Keratinocyte (primary cell): Measurements from ENCODE around the gene NOP58. TPM values are rescaled to one million over a fixed set of nuclear protein-coding genes. Genes with fewer than 3 reads are reported as not detected.
"Not testable (repeated sequence)": the region's sequence is repeated elsewhere in the genome, so short reads cannot be mapped to it uniquely, and the experiment has no call there.

ENCODE experiments used
- DNase-seq: peaks from one replicate; pipeline ENCODE4 v3.0.0-alpha.2; 2011; ENCODE audit warnings: low read depth, missing footprints, low spot score
- FAIRE-seq: peaks from 2 replicates; lab custom pipeline; 2011; peaks lifted over from hg19 to GRCh38; lab: Jason Lieb, UNC
- H2AFZ ChIP-seq: 2 replicates; pipeline ENCODE4 v1.6.0; 2012; ENCODE audit warnings: low read length, control low read depth, inconsistent platforms; ENCODE audit not compliant: control insufficient read depth
- H3K27ac ChIP-seq: 2 replicates; pipeline ENCODE4 v1.5.1; 2011; ENCODE audit warnings: low read length; ENCODE audit not compliant: control insufficient read depth, insufficient read depth
- H3K27me3 ChIP-seq: 3 replicates; pipeline ENCODE4 v1.6.0; 2011; ENCODE audit warnings: low read length; ENCODE audit not compliant: control insufficient read depth, insufficient read depth; ENCODE audit errors: extremely low read depth
- H3K36me3 ChIP-seq, 2 experiments: 2 replicates in 1 of 2; 3 replicates in 1 of 2; pipeline ENCODE4 v1.5.1; 2011; ENCODE audit warnings: low read length in 2 of 2, mild to moderate bottlenecking in 1 of 2; ENCODE audit not compliant: control insufficient read depth in 2 of 2, insufficient read depth in 2 of 2; ENCODE audit errors: extremely low read depth in 1 of 2
- H3K4me1 ChIP-seq: 3 replicates; pipeline ENCODE4 v1.5.1; 2011; ENCODE audit warnings: low read length; ENCODE audit not compliant: control insufficient read depth, insufficient read depth; ENCODE audit errors: extremely low read depth
- H3K4me2 ChIP-seq: 3 replicates; pipeline ENCODE4 v1.6.0; 2011; ENCODE audit warnings: low read depth, low read length; ENCODE audit not compliant: control insufficient read depth, insufficient read depth; ENCODE audit errors: extremely low read depth
- H3K4me3 ChIP-seq, 3 experiments: fragments of 200-600 bp in 1 of 3; sonication (generic) in 1 of 3; 2 replicates in 2 of 3; 3 replicates in 1 of 3; pipeline ENCODE4 v1.5.1; 2011 to 2016; ENCODE audit warnings: low read length in 3 of 3, mild to moderate bottlenecking in 3 of 3, control low read depth in 2 of 3, inconsistent platforms in 1 of 3, low read depth in 1 of 3, mixed read lengths in 1 of 3, mixed run types in 1 of 3, moderate library complexity in 1 of 3; ENCODE audit not compliant: control insufficient read depth in 2 of 3, insufficient read depth in 2 of 3; ENCODE audit errors: extremely low read depth in 1 of 3
- H3K79me2 ChIP-seq: 2 replicates; pipeline ENCODE4 v1.6.0; 2012; ENCODE audit warnings: low read length; ENCODE audit not compliant: control insufficient read depth, insufficient read depth
- H3K9ac ChIP-seq: 3 replicates; pipeline ENCODE4 v1.6.0; 2011; ENCODE audit warnings: low read length; ENCODE audit not compliant: control insufficient read depth, insufficient read depth; ENCODE audit errors: extremely low read depth
- H3K9me1 ChIP-seq: 3 replicates; pipeline ENCODE4 v1.6.0; 2011; ENCODE audit warnings: low read length; ENCODE audit not compliant: control insufficient read depth, insufficient read depth; ENCODE audit errors: extremely low read depth
- H3K9me3 ChIP-seq: 2 replicates; pipeline ENCODE4 v1.5.1; 2012; ENCODE audit warnings: low read depth, low read length; ENCODE audit not compliant: control insufficient read depth
- H4K20me1 ChIP-seq: 3 replicates; pipeline ENCODE4 v1.6.0; 2011; ENCODE audit warnings: low read length; ENCODE audit not compliant: control insufficient read depth, insufficient read depth; ENCODE audit errors: extremely low read depth
- CTCF ChIP-seq, 3 experiments: IDR thresholded peaks in 1 of 3; conservative IDR thresholded peaks in 1 of 3; optimal IDR thresholded peaks in 1 of 3; 2 replicates in 2 of 3; 3 replicates in 1 of 3; pipeline versions ENCODE3 to v1.5.1; 2011; ENCODE audit warnings: low read length in 3 of 3, mild to moderate bottlenecking in 3 of 3, moderate library complexity in 2 of 3, control low read depth in 1 of 3, inconsistent platforms in 1 of 3; ENCODE audit not compliant: insufficient read depth in 2 of 3; ENCODE audit errors: extremely low read depth in 1 of 3
- EZH2 ChIP-seq: IDR thresholded peaks from one replicate; pipeline ENCODE4 v1.6.1; 2012; ENCODE audit warnings: inconsistent platforms, mild to moderate bottlenecking, low read length, moderate library complexity
- dilution Hi-C: fragments of 300-500 bp; cut with MboI; formaldehyde crosslinking; loops from one replicate; pipeline ENCODE4 v1.7.0; 2020; ENCODE audit warnings: low sequenced_read_pairs; ENCODE audit not compliant: extremely low pct_ligation_motif_present
- polyA plus RNA-seq, 5 experiments: library from polyadenylated mRNA; depleted of rRNA in 3 of 5; stranded (reverse) in 3 of 5; stranded (forward) in 1 of 5; unstranded in 1 of 5; fragments of >200 nt; gene quantifications; 1 replicate in 1 of 5; 2 replicates in 3 of 5; 3 replicates in 1 of 5; pipeline versions ENCODE4 v1.2.1 to v1.2.3, GENCODE V29; 2011 to 2012; ENCODE audit warnings: missing spikeins in 2 of 5, low read depth in 1 of 5, low replicate concordance in 1 of 5

Gene NOP58
- polyA plus RNA-seq, 1 donor (not counting 4 experiments of a cell fraction or from before 2014, with no cell fraction given) = 118 TPM

DNA sequence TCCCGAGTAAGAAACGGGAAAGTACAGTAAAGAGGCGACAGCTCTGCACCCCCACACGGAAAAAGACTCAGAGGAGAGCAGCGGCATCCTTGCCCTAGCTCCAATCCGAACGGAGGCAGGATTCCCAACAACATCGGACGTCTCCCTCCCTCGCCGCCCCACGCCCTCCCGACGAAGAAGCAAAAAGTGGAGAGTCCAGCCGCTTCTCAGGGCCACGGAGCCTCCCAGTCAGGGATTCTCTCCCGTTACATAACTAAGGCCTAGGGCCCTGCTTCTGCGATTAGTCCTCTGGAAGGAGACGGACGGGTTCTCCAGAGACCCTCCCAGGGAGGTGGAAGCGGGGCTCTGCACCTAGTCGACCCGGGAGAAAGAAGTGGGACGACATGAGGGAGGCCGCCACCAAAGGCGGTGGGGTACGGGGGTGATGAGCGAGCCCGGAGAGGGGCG is 27.8 kb upstream of the NOP58 start:
- no peak for FAIRE-seq
- H3K9me3 ChIP-seq = no peaks in the 10 kb centered on the region

GRCh38 chr2:202238234-202239197 is 27.0 kb upstream of the NOP58 start, which contains the start of gene SUMO1:
Gene SUMO1 (minus strand): TSS chr2:202238597. CDS start chr2:202238451, 146 bp downstream.
- H2AFZ ChIP-seq = peak within 1 kb of the TSS; percentile 99
- no peaks in the 10 kb centered on the region for H3K36me3 ChIP-seq

More for the DNA sequence above, 27.8 kb upstream of the NOP58 start:
- H3K79me2 ChIP-seq = peaks cover 53% of the 10 kb centered on the region
- peaks cover 12% of the 10 kb centered on the region for H4K20me1 ChIP-seq
- H3K27ac ChIP-seq = peak overlapping the region; percentile 80
- no peaks in the 10 kb centered on the region for H3K36me3 ChIP-seq
- no peak for TF ChIP-seq CTCF (optimal IDR thresholded peaks at IDR 0.05 in 1 of 3, IDR thresholded peaks at IDR 0.05 in 1 of 3, conservative IDR thresholded peaks at IDR 0.05 in 1 of 3; ENCODE audit: extremely low read depth in 1 of 3, insufficient read depth in 2 of 3, low read length in 3 of 3)
- no peak for TF ChIP-seq EZH2
- peak overlapping the region; percentile 96 for H3K4me2 ChIP-seq
- peak overlapping the region; percentile 86 to 97 (median 88) for H3K4me3 ChIP-seq
- DNase-seq = no peak
- no peaks in the 10 kb centered on the region for H3K27me3 ChIP-seq
- peaks cover 7% of the 10 kb centered on the region for H3K9me1 ChIP-seq
- H3K9ac ChIP-seq = peak overlapping the region; percentile 91
- dilution Hi-C loops = no loop called here
- peak overlapping the region; percentile 78 for H2AFZ ChIP-seq
- H3K4me1 ChIP-seq = peaks cover 8% of the 10 kb centered on the region

GRCh38 chr2:202247710-202248109 is 17.9 kb upstream of the NOP58 start:
- H3K79me2 ChIP-seq, DNase-seq, H4K20me1 ChIP-seq, H3K9me1 ChIP-seq, H3K4me3 ChIP-seq, H2AFZ ChIP-seq, FAIRE-seq, H3K4me2 ChIP-seq, H3K27me3 ChIP-seq, H3K9me3 ChIP-seq, H3K36me3 ChIP-seq, H3K27ac ChIP-seq, H3K4me1 ChIP-seq, H3K9ac ChIP-seq, dilution Hi-C loops: not testable (repeated sequence)

More at GRCh38 chr2:202238234-202239197, 27.0 kb upstream of the NOP58 start, which contains the start of gene SUMO1:
- FAIRE-seq (peak; percentile 67), DNase-seq (peak; percentile 21)
- Histone ChIP-seq H3K27me3 (no peaks in the 10 kb centered on the region), H3K4me3 (peak within 1 kb of the TSS; percentile 86 to 97 (median 88)), H3K27ac (peak within 1 kb of the TSS; percentile 80), H3K79me2 (peaks cover 46% of the 10 kb centered on the region), H3K9me3 (no peaks in the 10 kb centered on the region), H3K4me2 (peak within 1 kb of the TSS; percentile 98), H3K9ac (peak within 1 kb of the TSS; percentile 91), H3K4me1 (peaks cover 8% of the 10 kb centered on the region), H3K9me1 (peaks cover 7% of the 10 kb centered on the region), H4K20me1 (peaks cover 12% of the 10 kb centered on the region)
- dilution Hi-C loops = no loop called here
- TF ChIP-seq EZH2 (no peak), CTCF (optimal IDR thresholded peaks at IDR 0.05 in 1 of 3, IDR thresholded peaks at IDR 0.05 in 1 of 3, conservative IDR thresholded peaks at IDR 0.05 in 1 of 3; ENCODE audit: extremely low read depth in 1 of 3, insufficient read depth in 2 of 3, low read length in 3 of 3) (no peak)
